NCI-H1436 treated with DMSO at 0.1 percent for 48 hours (cell line): Measurements from ENCODE around the gene CCDC18.
"Not testable (repeated sequence)": the region's sequence is repeated elsewhere in the genome, so short reads cannot be mapped to it uniquely, and the experiment has no call there.

Source experiments
- DNase-seq: peaks from one replicate; lab custom pipeline; 2025; lab: John Stamatoyannopoulos, UW

CCDC18 gene

GRCh38 chr1:93237021-93237420, 56.5 kb downstream of the CCDC18 start:
- no peak for DNase-seq

GRCh38 chr1:93238425-93238824, 57.9 kb downstream of the CCDC18 start:
- DNase-seq = no peak

GRCh38 chr1:93239863-93240262, 59.3 kb downstream of the CCDC18 start:
- DNase-seq = no peak

GRCh38 chr1:93243233-93243632, 62.7 kb downstream of the CCDC18 start:
- DNase-seq = not testable (repeated sequence)

- DNase-seq = no peak
These were observed 64.0 kb downstream of the CCDC18 start for GRCh38 chr1:93244298-93245069.

GRCh38 chr1:93251966-93252365, 71.4 kb downstream of the CCDC18 start:
- DNase-seq = no peak

- no peak for DNase-seq
These were observed 72.1 kb downstream of the CCDC18 start for GRCh38 chr1:93252598-93252997.

- no peak for DNase-seq
These were observed 73.0 kb downstream of the CCDC18 start for GRCh38 chr1:93253516-93253915.

- no peak for DNase-seq
These were observed 74.9 kb downstream of the CCDC18 start for GRCh38 chr1:93255222-93256079.

- no peak for DNase-seq
These were observed 75.9 kb downstream of the CCDC18 start for GRCh38 chr1:93256433-93256832.

- DNase-seq = no peak
These were observed 77.4 kb downstream of the CCDC18 start for GRCh38 chr1:93257889-93258288.

GRCh38 chr1:93260726-93261125, 80.2 kb downstream of the CCDC18 start:
- not testable (repeated sequence) for DNase-seq

GRCh38 chr1:93262645-93263044, 82.1 kb downstream of the CCDC18 start:
- DNase-seq = no peak

- not testable (repeated sequence) for DNase-seq
These were observed 88.4 kb downstream of the CCDC18 start for GRCh38 chr1:93268888-93269287.

- DNase-seq = not testable (repeated sequence)
These were observed 94.7 kb downstream of the CCDC18 start for GRCh38 chr1:93275262-93275633.

- DNase-seq = no peak
These were observed 95.2 kb downstream of the CCDC18 start for GRCh38 chr1:93275634-93276295.

- not testable (repeated sequence) for DNase-seq
These were observed 97.0 kb downstream of the CCDC18 start for GRCh38 chr1:93277530-93277929.

- DNase-seq = no peak
These were observed 103.0 kb downstream of the CCDC18 start for GRCh38 chr1:93283496-93283895.

- no peak for DNase-seq
These were observed 108.0 kb downstream of the CCDC18 start for GRCh38 chr1:93288558-93288957.

- no peak for DNase-seq
These were observed 116.1 kb downstream of the CCDC18 start for GRCh38 chr1:93296555-93297154.

- DNase-seq = no peak
These were observed 120.6 kb downstream of the CCDC18 start for GRCh38 chr1:93301131-93301530.

- DNase-seq = no peak
These were observed 121.6 kb downstream of the CCDC18 start for GRCh38 chr1:93302078-93302477.
